Measurements from ENCODE around the gene OXTR.

OXTR gene

GRCh38 chr3:8769088-8769822, at the start of gene OXTR:
Gene OXTR (minus strand): TSS chr3:8769613. CDS start chr3:8768187, 1,426 bp downstream.
- peak; percentile 27 for DNase-seq

DNA sequence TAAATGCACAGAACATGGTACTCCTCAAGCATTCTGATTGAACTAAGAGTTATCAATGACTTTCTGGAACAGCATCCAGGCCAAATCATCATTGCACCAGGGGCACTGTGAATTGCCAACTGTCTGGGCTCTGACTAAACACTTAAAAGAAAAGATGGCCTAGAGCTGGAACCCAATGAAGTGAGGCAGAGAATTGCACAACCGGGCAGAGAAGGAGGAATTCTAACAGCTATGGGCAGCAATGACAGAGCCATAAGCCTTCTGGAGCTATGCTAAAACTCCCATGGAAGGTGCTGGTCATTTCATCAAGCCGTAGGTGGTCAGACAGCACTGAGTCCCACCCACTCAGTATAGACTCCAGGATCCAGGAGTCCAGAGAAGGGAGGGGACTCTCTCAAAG, 48.1 kb upstream of the OXTR start:
- DNase-seq: no peak

GRCh38 chr3:8816106-8816505, 46.7 kb upstream of the OXTR start:
- DNase-seq: no peak

DNA sequence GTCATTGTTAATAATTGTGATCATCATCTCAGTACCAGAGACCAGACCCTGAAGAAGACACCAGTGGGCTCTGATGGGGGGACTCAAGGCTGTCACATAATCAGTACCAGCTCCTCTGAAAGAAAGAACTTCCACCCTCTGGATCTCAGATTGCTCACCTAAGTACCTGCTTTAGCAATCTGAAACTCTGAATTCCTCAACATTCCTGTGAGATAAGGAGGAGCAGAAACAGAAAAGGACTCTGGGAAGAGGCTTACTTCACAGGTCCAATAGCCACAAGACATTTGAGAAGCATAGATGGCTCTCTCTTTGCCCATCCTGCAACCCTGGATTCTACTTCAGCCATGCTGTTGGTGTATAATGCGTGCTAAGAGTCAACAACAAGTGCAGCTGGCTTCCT, 44.0 kb upstream of the OXTR start:
- no peak for DNase-seq

GRCh38 chr3:8810561-8810960, 41.1 kb upstream of the OXTR start:
- no peak for DNase-seq

DNA sequence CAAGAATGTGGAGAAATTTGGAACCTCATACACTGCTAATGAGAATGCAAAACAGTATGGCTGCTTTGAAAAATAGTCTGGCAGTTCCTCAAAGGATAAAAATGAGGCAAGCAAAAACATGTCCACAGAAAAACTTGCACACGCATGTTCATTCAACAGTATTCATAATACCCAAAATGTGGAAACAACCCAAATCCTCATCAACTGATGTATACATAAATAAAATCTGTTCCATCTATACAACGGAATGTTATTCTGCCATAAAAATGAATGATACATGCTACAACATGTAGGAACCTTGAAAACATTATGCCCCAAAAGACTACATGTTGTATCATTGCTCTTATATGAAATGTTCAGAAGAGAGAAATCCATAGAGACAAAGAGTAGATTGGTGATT, 36.4 kb upstream of the OXTR start:
- no peak for DNase-seq

DNA sequence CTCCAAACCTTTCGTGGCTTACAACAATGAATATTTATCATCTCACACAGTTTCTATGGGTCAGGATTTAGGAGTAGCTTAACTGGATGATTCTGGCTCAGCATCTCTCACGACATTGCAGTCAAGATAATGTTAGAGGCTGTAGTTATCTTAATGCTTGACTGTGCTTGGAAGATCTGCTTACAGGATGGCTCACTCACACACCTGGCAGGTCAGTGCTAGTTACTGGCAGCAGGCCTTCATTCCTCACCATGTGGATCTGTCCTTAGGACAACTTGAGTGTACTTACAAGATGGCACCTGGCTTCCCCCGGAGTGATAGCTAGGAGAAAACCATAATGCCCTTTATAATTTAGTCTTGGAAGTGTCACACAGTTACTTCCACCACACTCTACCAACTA, 32.8 kb upstream of the OXTR start:
- no peak for DNase-seq

DNA sequence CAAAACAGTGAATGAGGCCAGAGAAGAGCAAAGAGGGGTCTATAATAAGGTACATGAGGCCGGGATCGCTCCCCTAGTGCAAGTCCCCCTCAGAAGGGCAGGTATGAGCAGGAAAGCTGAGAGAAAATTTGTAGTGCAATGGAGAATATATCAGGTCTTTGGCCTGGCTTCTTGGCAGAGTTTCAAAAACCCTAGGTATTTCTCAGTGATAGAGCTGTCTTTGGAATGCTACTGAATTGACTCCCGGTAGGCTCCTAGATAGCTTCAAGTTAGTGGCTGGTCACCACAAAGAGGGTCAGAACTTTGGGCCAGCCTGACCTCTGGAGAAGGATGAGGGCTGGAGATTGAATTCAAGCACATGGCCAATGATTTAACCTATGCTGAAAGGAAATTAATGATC, 30.6 kb upstream of the OXTR start:
- no peak for DNase-seq

DNA sequence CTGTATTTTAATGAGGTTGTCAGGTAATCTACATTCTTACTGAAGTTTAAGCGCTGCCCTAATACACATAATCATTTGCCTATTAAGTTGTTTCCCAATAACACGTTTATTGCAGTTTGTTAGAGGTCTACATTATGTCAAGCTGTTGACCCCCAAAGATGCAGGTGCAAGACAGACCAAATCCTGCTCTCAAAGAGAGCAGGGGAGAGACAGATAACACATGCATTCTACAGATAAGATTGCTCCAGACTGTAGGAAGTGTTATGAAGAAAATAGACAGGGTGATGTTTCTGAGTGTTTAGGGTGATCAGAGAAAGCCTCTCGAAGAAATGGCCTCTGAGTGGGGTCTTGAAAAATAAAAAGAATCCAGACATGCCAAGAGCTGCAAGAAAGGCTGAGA, 24.8 kb upstream of the OXTR start:
- no peak for DNase-seq

DNA sequence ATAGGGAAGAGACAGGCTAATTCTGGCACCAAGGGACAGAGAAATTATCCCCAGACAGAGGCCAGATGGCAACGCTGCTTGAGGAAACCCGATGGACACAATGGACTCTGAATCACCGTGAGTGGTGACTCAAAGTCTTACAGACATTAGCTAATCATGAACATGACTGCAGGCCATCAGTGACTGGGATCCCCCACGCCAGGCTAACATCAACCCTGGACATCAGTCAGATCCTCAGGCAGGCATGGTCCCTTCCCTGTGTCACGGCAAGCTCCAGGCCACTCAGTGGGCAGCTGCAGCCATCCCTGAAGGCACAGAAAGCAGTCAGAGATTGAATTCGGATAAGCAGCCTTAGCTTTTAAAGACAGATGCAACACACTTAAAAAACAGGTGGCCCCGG, 23.8 kb upstream of the OXTR start:
- no peak for DNase-seq

GRCh38 chr3:8790529-8790928, 21.1 kb upstream of the OXTR start:
- DNase-seq: no peak

GRCh38 chr3:8784676-8785435, 15.4 kb upstream of the OXTR start:
- no peak for DNase-seq

- DNase-seq: no peak
Measured at GRCh38 chr3:8780279-8780678, 10.9 kb upstream of the OXTR start.

DNA sequence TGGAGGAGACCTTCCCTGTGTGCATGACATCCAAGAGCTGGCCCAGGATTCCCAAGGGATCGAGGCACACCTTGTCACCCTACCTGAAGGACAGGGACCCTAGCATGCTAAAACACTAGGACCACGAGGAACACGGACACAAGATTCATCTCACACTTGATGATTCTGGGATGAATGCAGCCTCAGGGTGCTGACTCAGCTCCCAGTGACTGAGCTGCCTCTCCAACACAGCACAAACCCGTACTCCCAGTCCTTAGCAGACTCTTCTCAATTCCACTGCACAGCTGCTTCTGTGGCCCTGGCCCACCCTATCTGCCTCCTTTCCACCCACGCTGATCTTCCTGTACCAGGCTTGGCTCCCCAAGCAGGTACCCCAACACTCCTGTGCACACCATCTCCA, 9.1 kb upstream of the OXTR start:
- no peak for DNase-seq

DNA sequence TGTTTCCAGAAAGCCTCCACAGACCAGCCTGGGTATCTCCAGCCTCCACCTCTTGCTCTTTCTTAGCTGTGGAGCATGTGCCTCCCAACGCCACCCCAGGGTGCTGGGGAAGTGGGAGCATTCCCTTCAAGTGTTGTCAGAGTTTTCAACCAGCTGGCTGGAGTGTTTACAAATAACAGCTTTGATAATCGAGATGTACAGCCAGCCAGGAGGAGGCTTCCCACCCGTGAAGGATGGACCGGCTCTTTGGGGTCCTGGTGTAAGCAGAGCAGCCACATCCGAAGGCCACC, 8.5 kb upstream of the OXTR start:
- no peak for DNase-seq

DNA sequence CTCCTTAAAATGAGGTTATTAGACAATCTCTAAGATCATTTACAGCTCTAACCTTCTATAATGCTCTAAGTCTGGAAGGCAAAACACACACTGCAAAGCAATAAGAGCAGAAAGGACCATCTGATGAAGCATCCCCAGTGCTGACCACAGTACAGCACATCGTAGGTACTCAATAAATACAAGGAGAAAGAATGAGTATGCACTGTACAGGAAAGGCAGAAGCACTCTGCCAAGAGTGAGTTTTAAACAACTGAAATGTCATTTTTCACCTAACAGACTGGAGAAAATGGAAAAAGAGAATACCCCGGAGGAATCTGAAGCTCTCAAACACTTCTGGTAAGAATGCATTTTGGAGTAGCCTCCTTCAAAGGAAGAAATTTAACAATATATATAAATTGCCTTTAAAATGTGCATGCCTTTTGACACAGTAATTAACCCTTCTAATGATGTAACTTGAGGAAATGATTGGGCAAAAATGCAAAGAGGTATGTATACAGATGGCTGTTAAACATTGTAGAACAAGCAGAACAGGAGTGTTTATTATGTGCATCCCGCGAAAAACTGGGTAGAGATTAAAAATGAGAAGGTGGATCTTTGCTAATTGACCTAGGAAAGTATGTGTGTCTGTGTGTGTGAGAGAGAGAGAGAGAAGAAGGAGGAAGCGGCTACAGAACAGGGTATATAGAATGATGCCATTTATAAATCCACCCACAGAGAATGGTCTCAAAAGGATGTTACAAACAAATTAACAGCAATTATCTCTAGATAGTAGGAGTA, 8.0 kb upstream of the OXTR start:
- no peak for DNase-seq

GRCh38 chr3:8776406-8776805, 7.0 kb upstream of the OXTR start:
- DNase-seq: no peak

- no peak for DNase-seq
Measured at GRCh38 chr3:8775602-8776001, 6.2 kb upstream of the OXTR start.

DNA sequence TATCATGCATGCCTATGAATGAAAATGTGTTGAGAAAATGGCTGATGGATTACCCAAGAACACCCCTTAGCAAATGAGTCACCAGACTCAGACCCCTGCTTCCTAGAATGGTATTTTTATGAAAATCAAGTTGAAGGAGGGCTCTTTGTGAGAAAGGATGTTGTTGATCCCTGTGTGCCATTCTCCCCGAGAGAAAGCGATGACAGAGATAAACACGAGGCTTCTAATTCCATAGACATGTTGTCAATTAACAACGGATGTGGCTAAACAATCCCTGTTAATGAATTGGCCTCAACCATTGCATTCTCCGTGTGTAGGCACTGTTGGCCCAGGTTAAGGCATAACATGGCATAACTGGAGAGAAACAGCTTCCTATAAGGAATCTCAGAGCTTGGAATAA, 5.8 kb upstream of the OXTR start:
- no peak for DNase-seq

DNA sequence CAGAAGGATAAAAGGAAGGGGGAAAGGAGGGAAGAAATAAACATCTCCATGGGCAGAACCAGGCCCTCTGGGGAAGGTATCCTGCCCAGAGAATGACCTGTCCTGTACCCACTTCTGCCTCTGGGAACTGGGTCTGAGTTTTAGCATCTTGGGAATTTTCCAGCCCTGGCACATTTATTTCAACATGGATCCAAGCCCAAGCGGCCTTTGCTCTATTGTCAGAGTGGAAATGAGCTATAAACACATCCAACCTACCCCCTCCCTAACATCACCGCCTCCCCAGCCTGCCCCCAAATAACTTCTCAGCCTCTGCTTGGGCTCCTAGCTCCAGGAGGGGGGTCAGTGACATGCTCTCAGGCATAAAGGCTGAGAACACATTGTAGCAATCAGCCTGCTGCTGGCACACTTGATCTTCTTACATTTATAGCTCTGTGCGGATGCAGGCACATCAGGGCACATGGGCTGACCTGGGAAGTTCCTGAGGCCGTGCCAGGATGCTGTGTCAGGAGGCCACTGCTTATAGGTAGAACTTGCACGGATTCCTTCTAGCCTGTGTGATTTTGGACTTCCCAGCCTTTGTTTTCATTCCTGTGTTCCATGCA, 4.6 kb upstream of the OXTR start:
- DNase-seq: no peak

- no peak for DNase-seq
Measured at GRCh38 chr3:8768364-8769087, 887 bp downstream of the OXTR start.

DNA sequence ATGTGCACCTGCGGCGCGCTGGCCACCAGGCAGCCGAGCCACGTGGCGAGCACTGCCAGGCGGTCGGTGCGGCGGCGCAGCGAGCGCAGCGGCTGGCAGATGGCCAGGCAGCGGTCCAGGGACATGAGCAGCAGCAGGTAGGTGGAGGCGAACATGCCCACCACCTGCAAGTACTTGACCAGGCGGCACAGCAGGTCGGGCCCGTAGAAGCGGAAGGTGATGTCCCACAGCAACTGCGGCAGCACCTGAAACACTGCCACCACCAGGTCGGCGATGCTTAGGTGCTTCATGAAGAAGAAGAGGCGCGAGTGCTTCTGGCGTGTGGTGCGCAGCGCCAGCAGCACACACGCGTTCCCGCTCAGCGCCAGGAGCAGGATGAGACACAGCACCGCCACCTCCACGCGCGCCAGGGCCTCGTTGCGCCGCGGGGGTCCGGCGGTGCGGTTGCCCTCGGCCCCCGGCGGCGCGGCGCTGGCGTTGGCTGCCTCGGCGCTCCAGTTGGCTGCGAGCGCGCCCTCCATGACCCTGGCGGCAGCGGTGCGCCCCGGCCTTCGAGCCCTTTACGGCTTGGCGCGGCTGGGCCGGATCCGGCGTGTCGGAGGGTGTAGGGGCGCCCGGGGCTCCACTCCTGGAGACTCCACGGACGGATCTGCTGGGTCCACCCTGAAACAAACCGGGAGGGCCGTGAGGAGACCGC, 1.6 kb downstream of the OXTR start:
- no peak for DNase-seq

All from NCI-H2227 treated with DMSO at 0.1 percent for 48 hours (cell line).